AG10803 (cell line): ENCODE results near the gene PIK3R6.
A peak's percentile ranks its signal among the peaks of the same experiment; 100 is the strongest.

Experiments
- DNase-seq: peaks from one replicate; pipeline ENCODE4 v3.0.0; 2010; ENCODE audit warnings: low read depth
- H3K4me3 ChIP-seq: 2 replicates; pipeline ENCODE4 v1.5.1; 2011; ENCODE audit warnings: mild to moderate bottlenecking, low read length, control low read depth
- CTCF ChIP-seq: conservative IDR thresholded peaks from 2 replicates; pipeline ENCODE4 v1.5.1; 2011; ENCODE audit warnings: mild to moderate bottlenecking, low read length, control low read depth, inconsistent platforms

PIK3R6 gene

GRCh38 chr17:8776248-8776647, 91.2 kb downstream of the PIK3R6 start:
- TF ChIP-seq CTCF = no peak
- H3K4me3 ChIP-seq = no peak overlapping the region
- DNase-seq = no peak

GRCh38 chr17:8766731-8767130, 100.7 kb downstream of the PIK3R6 start:
- H3K4me3 ChIP-seq = no peak overlapping the region
- DNase-seq = peak; percentile 20
- no peak for TF ChIP-seq CTCF

- no peak overlapping the region for H3K4me3 ChIP-seq
- no peak for TF ChIP-seq CTCF
- no peak for DNase-seq
Observed at GRCh38 chr17:8762012-8762411, 105.5 kb downstream of the PIK3R6 start.

- no peak within 1 kb of the TSS for H3K4me3 ChIP-seq
- no peak for TF ChIP-seq CTCF
- no peak for DNase-seq
Observed at GRCh38 chr17:8758137-8758596, 109.3 kb downstream of the PIK3R6 start, which contains the start of gene SPDYE4. Gene SPDYE4 (minus strand): TSS chr17:8758546. CDS start chr17:8758382, 164 bp downstream.

GRCh38 chr17:8757189-8757588, 110.3 kb downstream of the PIK3R6 start:
- H3K4me3 ChIP-seq = no peak overlapping the region
- no peak for TF ChIP-seq CTCF
- no peak for DNase-seq

- H3K4me3 ChIP-seq = no peak overlapping the region
- no peak for DNase-seq
- no peak for TF ChIP-seq CTCF
Observed at GRCh38 chr17:8755590-8756255, 111.8 kb downstream of the PIK3R6 start.

GRCh38 chr17:8754890-8755289, 112.6 kb downstream of the PIK3R6 start:
- no peak overlapping the region for H3K4me3 ChIP-seq
- no peak for DNase-seq
- TF ChIP-seq CTCF = no peak
